Measurements from ENCODE around the gene MRPS18B. TPM values are rescaled to one million over a fixed set of nuclear protein-coding genes. Genes with fewer than 3 reads are reported as not detected.

The MRPS18B gene
- 100 to 1,000 TPM; 109 to 132 TPM for total RNA-seq

- DNase-seq (peak; percentile 96 to 99), ATAC-seq (replicated peaks in 1 of 2) (peak; percentile 77 to 78)
- Mint-ChIP-seq H3K27ac (peak within 1 kb of the TSS; percentile 100), H3K36me3 (ENCODE audit: insufficient read depth in 2 of 2) (peaks cover 33 to 63% of the 10 kb centered on the region in 2 donors), H3K4me3 (peak within 1 kb of the TSS; percentile 97 to 98), H3K9me3 (no peaks in the 10 kb centered on the region), H3K4me1 (ENCODE audit: low read depth) (peaks cover 62% of the 10 kb centered on the region), H3K27me3 (ENCODE audit: low read depth) (no peaks in the 10 kb centered on the region)
Observed at GRCh38 chr6:30617565-30618269, at the start of gene MRPS18B. TSS of gene MRPS18B (plus strand) at chr6:30617840. CDS start at chr6:30617866, 26 bp downstream.

- Mint-ChIP-seq H3K4me3 (peak overlapping the region in 1 of 2 donors; percentile 28), H3K9me3 (no peaks in the 10 kb centered on the region), H3K27ac (no peak overlapping the region), H3K36me3 (ENCODE audit: insufficient read depth in 2 of 2) (peaks cover 3 to 16% of the 10 kb centered on the region in 2 donors), H3K27me3 (ENCODE audit: low read depth) (no peaks in the 10 kb centered on the region), H3K4me1 (ENCODE audit: low read depth) (peaks cover 64% of the 10 kb centered on the region)
- ATAC-seq (replicated peaks in 1 of 2) (peak; percentile 12 to 29), DNase-seq (peak; percentile 31 to 54)
Observed at GRCh38 chr6:30568245-30568644, 49.4 kb upstream of the MRPS18B start.

- ATAC-seq (replicated peaks in 1 of 2), result no peak
- Mint-ChIP-seq H3K27ac (peak overlapping the region; percentile 11), H3K4me3 (peak overlapping the region; percentile 91 to 98), H3K36me3 (ENCODE audit: insufficient read depth in 2 of 2) (peaks cover 3 to 12% of the 10 kb centered on the region in 2 donors), H3K4me1 (ENCODE audit: low read depth) (peaks cover 72% of the 10 kb centered on the region), H3K9me3 (no peaks in the 10 kb centered on the region), H3K27me3 (ENCODE audit: low read depth) (no peaks in the 10 kb centered on the region)
- DNase-seq, result no peak
Observed at GRCh38 chr6:30570263-30570662, 47.4 kb upstream of the MRPS18B start.

GRCh38 chr6:30570740-30571074 is 46.9 kb upstream of the MRPS18B start:
- ATAC-seq (replicated peaks in 1 of 2) (peak; percentile 6 to 14), DNase-seq (peak in 1 of 2 donors; percentile 5)
- Mint-ChIP-seq H3K4me3 (peak overlapping the region; percentile 91 to 98), H3K4me1 (ENCODE audit: low read depth) (peaks cover 74% of the 10 kb centered on the region), H3K27ac (peak overlapping the region; percentile 98), H3K9me3 (no peaks in the 10 kb centered on the region), H3K36me3 (ENCODE audit: insufficient read depth in 2 of 2) (peaks cover 3 to 12% of the 10 kb centered on the region in 2 donors), H3K27me3 (ENCODE audit: low read depth) (no peaks in the 10 kb centered on the region)

- H3K27ac Mint-ChIP-seq, result peak within 1 kb of the TSS; percentile 98
- H3K9me3 Mint-ChIP-seq, result no peaks in the 10 kb centered on the region
- ATAC-seq (replicated peaks in 1 of 2), result peak; percentile 93 to 96
- H3K4me3 Mint-ChIP-seq, result peak within 1 kb of the TSS; percentile 91 to 98
- H3K36me3 Mint-ChIP-seq (ENCODE audit: insufficient read depth in 2 of 2), result peaks cover 3 to 12% of the 10 kb centered on the region in 2 donors
- no peaks in the 10 kb centered on the region for H3K27me3 Mint-ChIP-seq (ENCODE audit: low read depth)
- peaks cover 74% of the 10 kb centered on the region for H3K4me1 Mint-ChIP-seq (ENCODE audit: low read depth)
- DNase-seq, result peak; percentile 100
Observed at GRCh38 chr6:30571075-30571761, 46.4 kb upstream of the MRPS18B start, which contains the start of gene ABCF1. TSS of gene ABCF1 (plus strand) at chr6:30571442. CDS start at chr6:30571488, 46 bp downstream.

- H3K4me3 Mint-ChIP-seq, result peak overlapping the region; percentile 91 to 98
- ATAC-seq (replicated peaks in 1 of 2), result no peak
- H3K27me3 Mint-ChIP-seq (ENCODE audit: low read depth), result no peaks in the 10 kb centered on the region
- H3K4me1 Mint-ChIP-seq (ENCODE audit: low read depth), result peaks cover 79% of the 10 kb centered on the region
- peaks cover 6 to 16% of the 10 kb centered on the region in 2 donors for H3K36me3 Mint-ChIP-seq (ENCODE audit: insufficient read depth in 2 of 2)
- H3K9me3 Mint-ChIP-seq, result no peaks in the 10 kb centered on the region
- H3K27ac Mint-ChIP-seq, result peak overlapping the region; percentile 98
- DNase-seq, result no peak
Observed at GRCh38 chr6:30571762-30572082, 45.9 kb upstream of the MRPS18B start.

GRCh38 chr6:30572148-30572547 is 45.5 kb upstream of the MRPS18B start:
- Mint-ChIP-seq H3K4me3 (peak overlapping the region; percentile 91 to 98), H3K4me1 (ENCODE audit: low read depth) (peaks cover 80% of the 10 kb centered on the region), H3K27ac (peak overlapping the region; percentile 98), H3K36me3 (ENCODE audit: insufficient read depth in 2 of 2) (peaks cover 10 to 20% of the 10 kb centered on the region in 2 donors), H3K27me3 (ENCODE audit: low read depth) (no peaks in the 10 kb centered on the region), H3K9me3 (no peaks in the 10 kb centered on the region)
- no peak for DNase-seq
- no peak for ATAC-seq (replicated peaks in 1 of 2)

- peaks cover 81% of the 10 kb centered on the region for H3K4me1 Mint-ChIP-seq (ENCODE audit: low read depth)
- peak overlapping the region; percentile 55 for H3K27ac Mint-ChIP-seq
- no peaks in the 10 kb centered on the region for H3K9me3 Mint-ChIP-seq
- no peak for DNase-seq
- H3K36me3 Mint-ChIP-seq (ENCODE audit: insufficient read depth in 2 of 2), result peaks cover 14 to 30% of the 10 kb centered on the region in 2 donors
- no peaks in the 10 kb centered on the region for H3K27me3 Mint-ChIP-seq (ENCODE audit: low read depth)
- ATAC-seq (replicated peaks in 1 of 2), result no peak
- H3K4me3 Mint-ChIP-seq, result peak overlapping the region; percentile 91 to 98
Observed at GRCh38 chr6:30573113-30573512, 44.5 kb upstream of the MRPS18B start.

GRCh38 chr6:30578051-30578450 is 39.6 kb upstream of the MRPS18B start:
- ATAC-seq (replicated peaks in 1 of 2) (no peak), DNase-seq (no peak)
- peak overlapping the region; percentile 9 for H3K27ac Mint-ChIP-seq
- H3K4me3 Mint-ChIP-seq, result no peak overlapping the region
- H3K4me1 Mint-ChIP-seq (ENCODE audit: low read depth), result peaks cover 39% of the 10 kb centered on the region
- no peaks in the 10 kb centered on the region for H3K9me3 Mint-ChIP-seq
- H3K27me3 Mint-ChIP-seq (ENCODE audit: low read depth), result no peaks in the 10 kb centered on the region
- peaks cover 25 to 62% of the 10 kb centered on the region in 2 donors for H3K36me3 Mint-ChIP-seq (ENCODE audit: insufficient read depth in 2 of 2)

- Mint-ChIP-seq H3K36me3 (ENCODE audit: insufficient read depth in 2 of 2) (peaks cover 21 to 54% of the 10 kb centered on the region in 2 donors), H3K27me3 (ENCODE audit: low read depth) (no peaks in the 10 kb centered on the region), H3K27ac (no peak overlapping the region), H3K9me3 (no peaks in the 10 kb centered on the region), H3K4me3 (no peak overlapping the region), H3K4me1 (ENCODE audit: low read depth) (no peaks in the 10 kb centered on the region)
- ATAC-seq (replicated peaks in 1 of 2) (no peak), DNase-seq (no peak)
Observed at GRCh38 chr6:30583921-30584320, 33.7 kb upstream of the MRPS18B start.

- Mint-ChIP-seq H3K9me3 (no peaks in the 10 kb centered on the region), H3K4me3 (no peak overlapping the region), H3K27me3 (ENCODE audit: low read depth) (no peaks in the 10 kb centered on the region), H3K36me3 (ENCODE audit: insufficient read depth in 2 of 2) (peaks cover 18 to 26% of the 10 kb centered on the region in 2 donors), H3K4me1 (ENCODE audit: low read depth) (peaks cover 5% of the 10 kb centered on the region), H3K27ac (no peak overlapping the region)
- DNase-seq (no peak), ATAC-seq (replicated peaks in 1 of 2) (peak in 1 of 2 donors; percentile 20)
Observed at GRCh38 chr6:30589754-30590358, 27.8 kb upstream of the MRPS18B start.

GRCh38 chr6:30590509-30590908 is 27.1 kb upstream of the MRPS18B start:
- H3K9me3 Mint-ChIP-seq, result no peaks in the 10 kb centered on the region
- H3K4me3 Mint-ChIP-seq, result no peak overlapping the region
- H3K36me3 Mint-ChIP-seq (ENCODE audit: insufficient read depth in 2 of 2), result peaks cover 20 to 27% of the 10 kb centered on the region in 2 donors
- H3K4me1 Mint-ChIP-seq (ENCODE audit: low read depth), result peaks cover 5% of the 10 kb centered on the region
- DNase-seq, result no peak
- peak overlapping the region; percentile 30 for H3K27ac Mint-ChIP-seq
- H3K27me3 Mint-ChIP-seq (ENCODE audit: low read depth), result no peaks in the 10 kb centered on the region
- ATAC-seq (replicated peaks in 1 of 2), result peak; percentile 11 to 32

GRCh38 chr6:30591008-30591407 is 26.6 kb upstream of the MRPS18B start:
- Mint-ChIP-seq H3K27ac (peak overlapping the region; percentile 30), H3K36me3 (ENCODE audit: insufficient read depth in 2 of 2) (peaks cover 18 to 25% of the 10 kb centered on the region in 2 donors), H3K4me1 (ENCODE audit: low read depth) (peaks cover 5% of the 10 kb centered on the region)

More at GRCh38 chr6:30591008-30591407, 26.6 kb upstream of the MRPS18B start:
- Mint-ChIP-seq H3K27me3 (ENCODE audit: low read depth) (no peaks in the 10 kb centered on the region), H3K4me3 (no peak overlapping the region), H3K9me3 (no peaks in the 10 kb centered on the region)
- no peak for ATAC-seq (replicated peaks in 1 of 2)
- no peak for DNase-seq

Data from activated T-cell treated with anti-CD3 and anti-CD28 coated beads, Interleukin-2, amount 50 U/mL, for 72 hours (primary cell).